NCI-H1417 (cell line): Measurements from ENCODE around the gene FUOM.

ENCODE experiments used
- DNase-seq, 3 experiments: peaks; one replicate each; lab custom pipeline; 2025; lab: John Stamatoyannopoulos, UW

FUOM gene

GRCh38 chr10:133312016-133312768 is 45.6 kb downstream of the FUOM start:
- no peak for DNase-seq

- no peak for DNase-seq
Measured at GRCh38 chr10:133311570-133311969, 46.2 kb downstream of the FUOM start.

GRCh38 chr10:133310789-133311188 is 47.0 kb downstream of the FUOM start:
- no peak for DNase-seq

- DNase-seq, result no peak
Measured at GRCh38 chr10:133310399-133310755, 47.4 kb downstream of the FUOM start.

GRCh38 chr10:133309720-133310398 is 48.0 kb downstream of the FUOM start:
- DNase-seq, result peak; percentile 37 to 81 (median 55)

GRCh38 chr10:133309100-133309719 is 48.6 kb downstream of the FUOM start:
- DNase-seq, result peak; percentile 80 to 89 (median 88)

- peak; percentile 70 to 89 (median 88) for DNase-seq
Measured at GRCh38 chr10:133308421-133309099, 49.3 kb downstream of the FUOM start, which contains the start of the genes TUBGCP2 and ZNF511. TUBGCP2 (minus strand) TSS chr10:133308872; CDS start chr10:133302941, 5,931 bp downstream. ZNF511 (plus strand) TSS chr10:133308914; CDS start chr10:133308944, 30 bp downstream.

- DNase-seq, result peak; percentile 46 to 67 (median 51)
Measured at GRCh38 chr10:133307776-133308420, 49.9 kb downstream of the FUOM start.

- DNase-seq, result no peak
Measured at GRCh38 chr10:133306941-133307379, 50.9 kb downstream of the FUOM start.

GRCh38 chr10:133306097-133306476 is 51.7 kb downstream of the FUOM start:
- no peak for DNase-seq
